ENCODE measurements around the gene C15orf61.

Gene C15orf61

GRCh38 chr15:67570875-67571647 is 50.1 kb downstream of the C15orf61 start:
- FAIRE-seq (no peak), DNase-seq (ENCODE audit: insufficient read length, low spot score) (no peak)
- TF ChIP-seq, protein P1, sequence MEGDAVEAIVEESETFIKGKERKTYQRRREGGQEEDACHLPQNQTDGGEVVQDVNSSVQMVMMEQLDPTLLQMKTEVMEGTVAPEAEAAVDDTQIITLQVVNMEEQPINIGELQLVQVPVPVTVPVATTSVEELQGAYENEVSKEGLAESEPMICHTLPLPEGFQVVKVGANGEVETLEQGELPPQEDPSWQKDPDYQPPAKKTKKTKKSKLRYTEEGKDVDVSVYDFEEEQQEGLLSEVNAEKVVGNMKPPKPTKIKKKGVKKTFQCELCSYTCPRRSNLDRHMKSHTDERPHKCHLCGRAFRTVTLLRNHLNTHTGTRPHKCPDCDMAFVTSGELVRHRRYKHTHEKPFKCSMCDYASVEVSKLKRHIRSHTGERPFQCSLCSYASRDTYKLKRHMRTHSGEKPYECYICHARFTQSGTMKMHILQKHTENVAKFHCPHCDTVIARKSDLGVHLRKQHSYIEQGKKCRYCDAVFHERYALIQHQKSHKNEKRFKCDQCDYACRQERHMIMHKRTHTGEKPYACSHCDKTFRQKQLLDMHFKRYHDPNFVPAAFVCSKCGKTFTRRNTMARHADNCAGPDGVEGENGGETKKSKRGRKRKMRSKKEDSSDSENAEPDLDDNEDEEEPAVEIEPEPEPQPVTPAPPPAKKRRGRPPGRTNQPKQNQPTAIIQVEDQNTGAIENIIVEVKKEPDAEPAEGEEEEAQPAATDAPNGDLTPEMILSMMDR (IDR thresholded peaks at IDR 0.05; ENCODE audit: insufficient read depth, missing control alignments), result no peak

DNA sequence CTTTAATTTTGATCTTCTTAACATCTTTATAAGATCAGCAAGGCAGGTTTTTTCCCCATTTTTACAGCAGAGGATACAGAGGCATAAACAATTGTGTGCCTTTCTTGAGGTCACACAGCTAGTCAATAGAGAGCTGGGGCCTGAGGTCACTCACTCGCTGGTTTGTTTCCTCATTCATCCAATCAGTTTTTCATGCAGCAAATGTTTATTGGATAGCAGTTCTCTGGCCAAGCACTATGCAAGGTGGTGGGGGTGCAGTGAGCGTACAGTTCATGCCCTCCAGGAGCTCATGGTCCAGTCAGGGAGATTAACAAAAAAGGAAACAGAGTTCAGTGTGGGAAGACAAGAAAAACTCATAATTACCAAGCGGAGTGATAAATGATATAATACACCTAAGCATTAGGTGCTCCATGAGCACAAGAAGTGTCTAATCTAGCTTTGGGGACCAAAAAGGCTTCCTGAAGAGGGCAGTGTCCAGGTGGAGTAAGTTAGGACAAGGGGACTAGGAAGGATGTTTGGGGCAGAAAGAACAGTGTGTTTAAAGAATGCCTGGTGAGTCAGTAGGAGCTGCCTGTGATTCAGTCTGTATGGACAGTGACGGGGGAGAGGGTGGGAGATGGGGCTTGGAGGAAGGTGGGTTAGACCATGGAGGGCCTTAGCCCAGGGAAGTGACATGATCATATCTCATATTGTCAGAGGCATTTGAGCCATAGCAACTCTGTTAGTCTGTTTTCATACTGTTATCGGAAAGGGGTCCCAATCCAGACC is 50.9 kb downstream of the C15orf61 start:
- DNase-seq (ENCODE audit: insufficient read length, low spot score), result no peak
- TF ChIP-seq, protein P1 (IDR thresholded peaks at IDR 0.05; ENCODE audit: insufficient read depth, missing control alignments), result no peak
- FAIRE-seq, result no peak

DNA sequence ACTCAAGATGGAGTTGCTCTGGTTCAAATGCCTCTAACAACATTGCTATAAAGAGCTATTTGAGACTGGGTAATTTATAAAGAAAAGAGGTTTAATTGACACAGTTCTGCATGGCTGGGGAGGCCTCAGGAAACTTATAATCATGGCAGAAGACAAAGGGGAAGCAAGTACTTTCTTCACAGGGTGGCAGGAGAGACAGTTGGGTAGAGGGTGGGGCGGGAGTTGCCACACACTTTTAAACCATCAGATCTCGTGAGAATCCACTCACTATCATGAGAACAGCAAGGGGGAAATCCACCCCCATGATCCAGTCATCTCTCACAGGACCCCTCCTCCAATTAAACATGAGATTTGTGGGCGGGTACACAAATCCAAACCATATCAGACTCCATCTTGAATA is 52.3 kb downstream of the C15orf61 start:
- TF ChIP-seq, protein P1 (IDR thresholded peaks at IDR 0.05; ENCODE audit: insufficient read depth, missing control alignments), result no peak
- FAIRE-seq (no peak), DNase-seq (ENCODE audit: insufficient read length, low spot score) (no peak)

DNA sequence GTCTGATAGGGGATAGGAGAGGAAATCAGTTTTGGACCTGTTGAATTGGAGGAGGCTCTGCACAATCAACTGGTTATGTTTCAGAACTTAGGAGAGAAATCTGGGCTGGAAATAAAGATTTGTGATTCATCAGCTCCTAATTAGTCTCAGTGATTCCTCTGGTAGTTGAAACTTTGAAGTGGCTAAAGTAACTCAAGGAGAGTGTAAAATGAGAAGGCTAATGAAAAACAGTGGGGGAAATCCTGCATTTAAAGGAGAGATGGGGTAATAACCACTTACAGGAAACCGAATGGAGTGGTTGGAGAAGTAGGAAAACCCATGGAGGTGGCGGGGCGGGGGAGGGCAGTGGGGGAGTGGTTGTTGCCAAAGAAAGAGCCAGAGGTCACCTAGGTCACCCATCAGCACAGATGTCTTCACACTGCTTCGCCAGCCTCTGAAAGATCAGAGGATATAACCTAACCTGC is 54.1 kb downstream of the C15orf61 start:
- FAIRE-seq, result no peak
- DNase-seq (ENCODE audit: insufficient read length, low spot score), result no peak
- TF ChIP-seq, protein P1 (IDR thresholded peaks at IDR 0.05; ENCODE audit: insufficient read depth, missing control alignments), result no peak

DNA sequence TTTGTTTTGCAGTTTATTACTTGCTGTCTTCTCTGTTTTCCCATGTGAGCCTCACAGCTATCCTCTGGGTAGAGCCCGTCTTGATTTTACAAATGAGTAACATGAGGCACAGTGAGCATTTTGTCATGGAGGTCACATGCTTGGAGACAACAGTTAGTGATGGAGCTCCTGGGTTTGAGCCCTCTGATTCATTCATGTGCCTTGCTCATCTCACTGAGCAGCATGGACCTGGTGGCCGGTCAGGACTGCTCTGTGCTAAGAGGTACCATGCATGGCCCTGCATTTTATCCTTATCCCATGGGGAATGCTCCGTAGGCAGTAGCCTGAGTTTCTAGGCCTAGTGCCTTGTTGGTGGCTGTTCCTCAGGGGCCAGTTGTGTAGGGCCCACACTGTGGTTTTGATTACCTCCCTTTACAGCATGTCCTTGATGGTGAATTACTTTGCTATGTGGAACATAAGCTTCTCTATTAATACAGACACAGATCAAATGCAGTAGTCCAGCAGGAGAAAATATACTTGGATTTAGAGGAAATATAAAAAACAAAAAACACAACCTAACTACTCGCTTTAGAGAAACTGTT is 57.2 kb downstream of the C15orf61 start:
- DNase-seq (ENCODE audit: insufficient read length, low spot score), result no peak
- TF ChIP-seq, protein P1 (IDR thresholded peaks at IDR 0.05; ENCODE audit: insufficient read depth, missing control alignments), result no peak
- FAIRE-seq, result no peak

DNA sequence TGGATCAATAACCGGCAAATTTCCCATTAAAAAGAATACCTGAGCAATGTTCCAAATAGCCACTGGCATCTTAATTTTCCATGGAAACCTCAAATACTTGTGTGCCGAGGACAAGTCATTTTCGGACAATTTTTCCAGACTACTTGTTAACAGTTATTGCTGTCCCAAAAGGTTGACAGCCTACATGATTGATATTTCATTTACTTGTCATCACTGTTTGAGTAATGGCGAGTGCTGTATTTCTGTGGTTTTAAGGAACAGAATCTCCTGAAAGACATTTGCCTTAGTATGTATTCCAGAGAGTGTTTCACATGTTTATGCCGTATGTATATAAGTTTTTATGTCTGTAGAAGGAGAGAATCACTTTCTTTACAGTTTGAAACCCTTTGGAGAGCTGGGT is 58.2 kb downstream of the C15orf61 start:
- FAIRE-seq, result no peak
- TF ChIP-seq, protein P1 (IDR thresholded peaks at IDR 0.05; ENCODE audit: insufficient read depth, missing control alignments), result no peak
- DNase-seq (ENCODE audit: insufficient read length, low spot score), result no peak

All from D721Med (cell line).